Muscle layer of colon (tissue), 2 donors: ENCODE data around the gene PHETA1.

Source experiments
- H3K27ac ChIP-seq: one replicate; pipeline ENCODE4 v1.7.0; 2013; ENCODE audit warnings: low read depth, mild to moderate bottlenecking, low read length, moderate library complexity
- H3K27me3 ChIP-seq, 2 donors: one replicate each; pipeline ENCODE4 v1.7.0; 2013; ENCODE audit warnings: low read length in 2 of 2, mild to moderate bottlenecking in 2 of 2; ENCODE audit not compliant: insufficient read depth in 2 of 2, control insufficient read depth in 1 of 2
- H3K36me3 ChIP-seq: one replicate; pipeline ENCODE4 v1.7.0; 2013; ENCODE audit warnings: mild to moderate bottlenecking, low read length; ENCODE audit not compliant: insufficient read depth
- H3K4me1 ChIP-seq: one replicate; pipeline ENCODE4 v1.7.0; 2013; ENCODE audit warnings: mild to moderate bottlenecking, low read length; ENCODE audit not compliant: insufficient read depth
- H3K4me3 ChIP-seq, 2 donors: one replicate each; pipeline ENCODE4 v1.7.0; 2013; ENCODE audit warnings: low read length in 2 of 2, low read depth in 1 of 2, mild to moderate bottlenecking in 1 of 2, moderate library complexity in 1 of 2
- H3K9ac ChIP-seq: one replicate; pipeline ENCODE4 v1.7.0; 2013; ENCODE audit warnings: low read length
- H3K9me3 ChIP-seq: one replicate; pipeline ENCODE4 v1.7.0; 2013; ENCODE audit warnings: mild to moderate bottlenecking, low read length
- donor health status: abdominal sarcoma.
- donor health status: Adenocarcinoma of cecum.

PHETA1 gene

GRCh38 chr12:111328138-111328537 is 40.8 kb downstream of the PHETA1 start:
- Histone ChIP-seq H3K27ac (no peak overlapping the region), H3K9me3 (no peaks in the 10 kb centered on the region), H3K9ac (no peak overlapping the region)

GRCh38 chr12:111327474-111327873 is 41.4 kb downstream of the PHETA1 start:
- Histone ChIP-seq H3K27me3 (no peaks in the 10 kb centered on the region), H3K27ac (no peak overlapping the region), H3K4me1 (no peaks in the 10 kb centered on the region), H3K4me3 (no peak overlapping the region), H3K9ac (no peak overlapping the region), H3K36me3 (no peaks in the 10 kb centered on the region), H3K9me3 (no peaks in the 10 kb centered on the region)

More at GRCh38 chr12:111328138-111328537, 40.8 kb downstream of the PHETA1 start:
- no peaks in the 10 kb centered on the region for H3K36me3 ChIP-seq
- H3K4me3 ChIP-seq: no peak overlapping the region
- H3K27me3 ChIP-seq: no peaks in the 10 kb centered on the region
- no peaks in the 10 kb centered on the region for H3K4me1 ChIP-seq

- H3K36me3 ChIP-seq: no peaks in the 10 kb centered on the region
- no peak overlapping the region for H3K9ac ChIP-seq
- H3K27ac ChIP-seq: no peak overlapping the region
- H3K4me1 ChIP-seq: no peaks in the 10 kb centered on the region
- no peaks in the 10 kb centered on the region for H3K9me3 ChIP-seq
- H3K4me3 ChIP-seq: no peak overlapping the region
- no peaks in the 10 kb centered on the region for H3K27me3 ChIP-seq
Observed at GRCh38 chr12:111322336-111323250, 46.3 kb downstream of the PHETA1 start.

GRCh38 chr12:111321317-111321716 is 47.6 kb downstream of the PHETA1 start:
- H3K9ac ChIP-seq: no peak overlapping the region
- no peak overlapping the region for H3K4me3 ChIP-seq
- no peaks in the 10 kb centered on the region for H3K36me3 ChIP-seq
- H3K9me3 ChIP-seq: no peaks in the 10 kb centered on the region
- no peaks in the 10 kb centered on the region for H3K27me3 ChIP-seq
- no peaks in the 10 kb centered on the region for H3K4me1 ChIP-seq
- H3K27ac ChIP-seq: no peak overlapping the region

- Histone ChIP-seq H3K4me3 (no peak overlapping the region), H3K36me3 (no peaks in the 10 kb centered on the region), H3K9me3 (no peaks in the 10 kb centered on the region), H3K27ac (no peak overlapping the region), H3K9ac (no peak overlapping the region), H3K27me3 (no peaks in the 10 kb centered on the region), H3K4me1 (no peaks in the 10 kb centered on the region)
Observed at GRCh38 chr12:111320258-111321050, 48.4 kb downstream of the PHETA1 start.

GRCh38 chr12:111319600-111320257 is 49.2 kb downstream of the PHETA1 start:
- H3K9ac ChIP-seq: no peak overlapping the region
- no peaks in the 10 kb centered on the region for H3K36me3 ChIP-seq
- H3K27me3 ChIP-seq: no peaks in the 10 kb centered on the region

GRCh38 chr12:111318450-111318849 is 50.4 kb downstream of the PHETA1 start:
- Histone ChIP-seq H3K27ac (no peak overlapping the region), H3K9me3 (no peaks in the 10 kb centered on the region), H3K4me3 (no peak overlapping the region), H3K36me3 (no peaks in the 10 kb centered on the region), H3K27me3 (no peaks in the 10 kb centered on the region), H3K9ac (no peak overlapping the region), H3K4me1 (no peaks in the 10 kb centered on the region)

More at GRCh38 chr12:111319600-111320257, 49.2 kb downstream of the PHETA1 start:
- Histone ChIP-seq H3K4me3 (no peak overlapping the region), H3K4me1 (no peaks in the 10 kb centered on the region), H3K9me3 (no peaks in the 10 kb centered on the region), H3K27ac (no peak overlapping the region)

- Histone ChIP-seq H3K9ac (no peak overlapping the region), H3K27me3 (no peaks in the 10 kb centered on the region), H3K4me1 (no peaks in the 10 kb centered on the region), H3K9me3 (no peaks in the 10 kb centered on the region), H3K4me3 (no peak overlapping the region), H3K27ac (no peak overlapping the region), H3K36me3 (no peaks in the 10 kb centered on the region)
Observed at GRCh38 chr12:111316671-111317070, 52.2 kb downstream of the PHETA1 start.

GRCh38 chr12:111314953-111315539 is 53.8 kb downstream of the PHETA1 start:
- no peak overlapping the region for H3K27ac ChIP-seq
- H3K36me3 ChIP-seq: no peaks in the 10 kb centered on the region
- no peaks in the 10 kb centered on the region for H3K27me3 ChIP-seq
- no peak overlapping the region for H3K9ac ChIP-seq
- H3K4me3 ChIP-seq: no peak overlapping the region
- H3K9me3 ChIP-seq: no peaks in the 10 kb centered on the region
- H3K4me1 ChIP-seq: no peaks in the 10 kb centered on the region

GRCh38 chr12:111313833-111314259 is 55.0 kb downstream of the PHETA1 start:
- Histone ChIP-seq H3K9me3 (no peaks in the 10 kb centered on the region), H3K9ac (no peak overlapping the region), H3K27me3 (no peaks in the 10 kb centered on the region), H3K36me3 (no peaks in the 10 kb centered on the region), H3K4me3 (no peak overlapping the region), H3K4me1 (no peaks in the 10 kb centered on the region), H3K27ac (no peak overlapping the region)

GRCh38 chr12:111312708-111313107 is 56.2 kb downstream of the PHETA1 start:
- no peaks in the 10 kb centered on the region for H3K27me3 ChIP-seq
- no peak overlapping the region for H3K27ac ChIP-seq
- no peak overlapping the region for H3K9ac ChIP-seq
- no peaks in the 10 kb centered on the region for H3K36me3 ChIP-seq
- H3K4me1 ChIP-seq: no peaks in the 10 kb centered on the region
- no peaks in the 10 kb centered on the region for H3K9me3 ChIP-seq
- H3K4me3 ChIP-seq: no peak overlapping the region
